Spleen (tissue), 7 donors: ENCODE results near the gene HS6ST2.

ENCODE experiments used
- CTCF ChIP-seq, 11 experiments: fragments of 200-600 bp in 7 of 11; fragments of 450-650 bp in 4 of 11; sonication (generic) in 4 of 11; IDR thresholded peaks in 8 of 11; conservative IDR thresholded peaks in 3 of 11; 1 replicate in 7 of 11; 2 replicates in 4 of 11; pipeline versions ENCODE4 v1.4.0 to v1.8.0; 2016 to 2021; ENCODE audit warnings: antibody characterized with exemption in 11 of 11, inconsistent platforms in 4 of 11, mild to moderate bottlenecking in 1 of 11
- POLR2AphosphoS5 ChIP-seq, 3 donors: sonication (generic); formaldehyde crosslinking; IDR thresholded peaks; one replicate each; pipeline ENCODE4 v1.5.1; 2017; ENCODE audit warnings: antibody characterized with exemption in 3 of 3
- donor health status: DM: no; HTN: no; CAD: no; lungs with moderate emphysema.
- donor health status: DM: no; HTN: no; CAD: no.
- donor health status: DM: no; HTN: no; CAD: no.

GRCh38 chrX:132692526-132692925, 265.9 kb downstream of the HS6ST2 start:
- TF ChIP-seq CTCF (IDR thresholded peaks at IDR 0.05 in 8 of 11, conservative IDR thresholded peaks at IDR 0.05 in 3 of 11) (no peak), POLR2AphosphoS5 (IDR thresholded peaks at IDR 0.05) (no peak)
